H1 (cell line): ENCODE measurements around the gene DOK7. TPM values are rescaled to one million over a fixed set of nuclear protein-coding genes. Genes with fewer than 3 reads are reported as not detected.

ENCODE experiments used
- GTF2F1 ChIP-seq: IDR thresholded peaks from 2 replicates; pipeline ENCODE4 v1.6.1; 2012; ENCODE audit warnings: low read depth, low read length, improper control_type of control experiment, borderline replicate concordance
- HDAC6 ChIP-seq: IDR thresholded peaks from one replicate; pipeline ENCODE4 v1.7.1; 2012; ENCODE audit warnings: low read depth, mild to moderate bottlenecking, inconsistent platforms, low read length, moderate library complexity
- KDM1A ChIP-seq: fragments of 200-600, 300-600 bp; sonication (generic); IDR thresholded peaks from 2 replicates; pipeline ENCODE4 v1.7.1; 2016; ENCODE audit warnings: mild to moderate bottlenecking, low read length, borderline replicate concordance
- polyA plus RNA-seq, 7 experiments: library from polyadenylated mRNA; depleted of rRNA in 3 of 7; stranded (reverse) in 5 of 7; unstranded in 2 of 7; fragments of >200 nt in 5 of 7; fragments of 200-250 nt in 2 of 7; gene quantifications; 1 replicate in 5 of 7; 2 replicates in 1 of 7; 4 replicates in 1 of 7; pipeline versions ENCODE4 v1.2.1 to v1.2.3, GENCODE V29; 2011 to 2013; ENCODE audit warnings: missing spikeins in 2 of 7, mixed read lengths in 2 of 7
- total RNA-seq: library from RNA; stranded (reverse); fragmentation: NEBNext Ultra II Directional; extraction: Animal tissue kit (Norgen Biotek cat#: 25700); gene quantifications from 2 replicates; pipeline ENCODE4 v1.2.1, GENCODE V29; 2021
- TF ChIP-seq, protein P1 (sequence below): IDR thresholded peaks from 2 replicates; pipeline ENCODE4 v1.6.1; 2012; ENCODE audit warnings: low read length, inconsistent platforms

Gene DOK7
- total and polyA plus RNA-seq, 2 of the 8 experiments (the other 6 are each of a cell fraction or from before 2014, with no cell fraction given): 0.32 TPM; not detected in 1

DNA sequence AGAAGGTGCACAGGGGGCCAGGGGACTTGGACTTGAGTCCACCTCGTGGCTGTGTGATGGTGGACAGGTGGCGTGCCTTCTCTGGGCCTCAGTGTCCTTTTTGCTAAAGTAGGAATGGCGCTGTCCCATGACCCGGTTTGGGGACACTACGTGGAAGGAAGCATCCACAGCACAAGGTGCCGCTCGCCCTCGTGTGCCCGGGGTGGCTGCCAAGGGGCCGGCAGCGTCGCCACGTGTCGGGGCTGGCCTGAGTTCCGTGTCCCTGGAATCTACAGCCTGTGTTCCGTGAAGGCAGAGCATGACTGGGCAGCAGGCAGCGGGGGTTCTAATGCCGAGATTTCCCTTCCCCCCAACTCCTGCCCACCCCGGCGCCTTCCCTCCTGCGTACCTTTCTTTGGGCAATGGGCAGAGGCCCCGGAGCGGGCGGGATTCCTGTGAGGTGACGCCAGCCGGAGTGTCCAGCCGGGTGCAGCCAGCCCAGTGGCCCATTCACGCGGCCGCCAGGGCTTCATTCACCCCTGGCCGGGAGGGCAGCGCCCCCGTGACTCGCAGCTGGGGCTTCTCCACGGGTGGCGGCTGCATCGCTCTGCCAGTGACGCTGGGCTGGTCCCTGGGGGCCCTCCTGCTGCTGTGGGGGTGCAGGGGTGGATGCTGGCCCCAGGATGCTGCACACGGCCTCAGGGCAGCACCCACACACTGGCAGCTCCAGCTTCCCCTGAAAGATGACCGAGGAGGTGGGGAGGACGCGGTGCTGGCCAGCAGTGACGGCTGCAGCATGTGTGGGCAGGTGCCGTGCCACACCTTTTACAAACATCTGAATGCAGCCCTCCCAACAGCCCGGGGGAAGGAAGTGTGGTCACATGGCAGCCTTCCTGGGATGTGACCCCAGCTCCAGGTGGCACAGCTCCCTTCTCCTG is 21.2 kb downstream of the DOK7 start (continued):
- TF ChIP-seq KDM1A (no peak), GTF2F1 (no peak), HDAC6 (no peak)
- TF ChIP-seq, protein P1, sequence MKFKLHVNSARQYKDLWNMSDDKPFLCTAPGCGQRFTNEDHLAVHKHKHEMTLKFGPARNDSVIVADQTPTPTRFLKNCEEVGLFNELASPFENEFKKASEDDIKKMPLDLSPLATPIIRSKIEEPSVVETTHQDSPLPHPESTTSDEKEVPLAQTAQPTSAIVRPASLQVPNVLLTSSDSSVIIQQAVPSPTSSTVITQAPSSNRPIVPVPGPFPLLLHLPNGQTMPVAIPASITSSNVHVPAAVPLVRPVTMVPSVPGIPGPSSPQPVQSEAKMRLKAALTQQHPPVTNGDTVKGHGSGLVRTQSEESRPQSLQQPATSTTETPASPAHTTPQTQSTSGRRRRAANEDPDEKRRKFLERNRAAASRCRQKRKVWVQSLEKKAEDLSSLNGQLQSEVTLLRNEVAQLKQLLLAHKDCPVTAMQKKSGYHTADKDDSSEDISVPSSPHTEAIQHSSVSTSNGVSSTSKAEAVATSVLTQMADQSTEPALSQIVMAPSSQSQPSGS: no peak
